DOHH2 (cell line): ENCODE measurements around the gene WNT2B.

Source experiments
- CTCF ChIP-seq: fragments of 200-600 bp; sonication (generic); IDR thresholded peaks from one replicate; pipeline ENCODE4 v1.5.1; 2014; ENCODE audit warnings: antibody characterized with exemption, mild to moderate bottlenecking, low read depth, low read length; ENCODE audit not compliant: poor library complexity, severe bottlenecking
- EZH2phosphoT487 ChIP-seq: fragments of 200-600 bp; sonication (generic); IDR thresholded peaks from 2 replicates; pipeline ENCODE4 v1.6.1; 2017; ENCODE audit warnings: borderline replicate concordance, mild to moderate bottlenecking, antibody characterized with exemption, low read length, moderate library complexity, mixed read lengths

GRCh38 chr1:112506306-112506705 is 2.5 kb upstream of the WNT2B start:
- TF ChIP-seq EZH2phosphoT487 (no peak), CTCF (no peak)
